Measurements from ENCODE around the gene ZPLD1.

Gene ZPLD1

DNA sequence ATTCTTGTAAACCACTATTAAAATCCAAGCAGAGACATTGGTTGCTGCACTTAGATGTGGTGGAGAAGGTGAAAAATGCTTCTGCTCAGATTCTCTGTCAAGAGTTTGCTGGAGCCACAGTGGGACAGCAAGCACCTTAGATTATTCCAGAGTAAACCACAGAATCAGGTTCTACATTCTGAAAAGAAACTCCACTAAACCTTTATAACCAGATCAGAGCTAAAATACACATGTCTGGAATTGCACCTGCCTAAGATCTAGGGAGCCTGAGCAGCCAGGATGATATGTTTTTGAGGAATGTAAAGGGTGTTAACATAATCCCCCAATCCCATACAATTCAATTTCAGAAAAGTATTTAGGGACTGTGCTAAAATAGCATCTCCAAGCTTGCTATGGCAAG is at the start of gene ZPLD1:
ZPLD1 (plus strand) TSS at position 301 of the 400 bp plus-strand sequence. CDS start 3,473 bp downstream, outside the sequence.
- no peak for DNase-seq

GRCh38 chr3:102390171-102390864 is 44.5 kb upstream of the ZPLD1 start:
- DNase-seq = no peak

DNA sequence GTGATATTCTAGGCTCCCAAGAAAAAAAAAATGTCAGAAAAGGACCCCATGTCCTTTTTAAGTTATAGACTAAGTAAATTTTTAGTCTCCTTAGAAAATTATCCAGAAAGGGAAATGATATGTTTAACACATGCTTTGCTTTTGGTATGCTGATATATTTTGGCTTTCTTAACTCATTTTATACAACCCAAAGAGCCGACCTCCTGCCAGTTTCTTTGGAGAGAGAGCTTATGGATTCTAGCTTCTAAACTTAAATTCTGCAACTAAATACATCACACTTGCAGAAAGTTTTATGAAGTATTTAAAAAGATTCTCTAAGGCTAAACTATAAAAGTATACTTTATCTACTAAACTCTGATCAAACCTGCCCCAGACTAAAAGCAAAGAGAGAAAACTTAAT is 43.9 kb upstream of the ZPLD1 start:
- DNase-seq = no peak

DNA sequence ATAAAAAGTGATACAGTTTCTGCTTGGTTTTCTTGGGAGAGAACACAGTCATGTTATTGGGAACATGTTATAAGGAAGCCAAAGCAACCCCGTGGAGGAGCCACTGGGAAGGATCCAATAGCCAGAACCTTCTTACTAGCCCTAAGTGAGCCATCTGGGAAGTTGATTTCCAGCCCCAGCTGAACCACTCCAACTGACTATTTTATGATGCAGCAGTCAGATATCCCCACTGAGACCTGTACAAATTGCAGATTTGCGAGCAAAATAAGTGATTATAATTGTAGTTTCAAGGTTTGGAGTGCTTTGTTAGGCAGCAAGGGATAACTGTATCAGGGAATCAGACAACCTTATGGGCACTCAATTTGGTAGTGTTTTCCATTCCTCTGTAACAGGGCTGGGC is 43.3 kb upstream of the ZPLD1 start:
- DNase-seq = no peak

DNA sequence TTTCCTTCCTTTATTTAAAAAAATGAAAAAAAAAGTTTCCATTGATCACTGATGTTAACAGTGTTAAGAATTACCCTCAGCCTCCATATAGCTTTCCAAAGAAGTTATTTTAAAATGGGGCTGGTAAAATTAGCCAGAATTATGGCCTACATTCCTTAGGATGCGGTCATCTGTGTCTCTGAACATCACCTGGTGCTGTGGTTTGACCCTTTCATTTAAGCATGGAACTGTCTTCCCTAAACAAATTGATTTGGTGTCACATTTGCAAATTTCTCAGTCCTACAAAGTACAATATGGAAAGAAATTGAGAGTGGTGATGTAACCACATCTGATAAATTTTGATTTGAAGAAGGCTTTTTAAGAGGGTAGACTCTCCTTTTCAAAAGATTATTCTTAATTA is 40.3 kb upstream of the ZPLD1 start:
- DNase-seq = no peak

- no peak for DNase-seq
Measured at GRCh38 chr3:102398176-102398575, 36.6 kb upstream of the ZPLD1 start.

DNA sequence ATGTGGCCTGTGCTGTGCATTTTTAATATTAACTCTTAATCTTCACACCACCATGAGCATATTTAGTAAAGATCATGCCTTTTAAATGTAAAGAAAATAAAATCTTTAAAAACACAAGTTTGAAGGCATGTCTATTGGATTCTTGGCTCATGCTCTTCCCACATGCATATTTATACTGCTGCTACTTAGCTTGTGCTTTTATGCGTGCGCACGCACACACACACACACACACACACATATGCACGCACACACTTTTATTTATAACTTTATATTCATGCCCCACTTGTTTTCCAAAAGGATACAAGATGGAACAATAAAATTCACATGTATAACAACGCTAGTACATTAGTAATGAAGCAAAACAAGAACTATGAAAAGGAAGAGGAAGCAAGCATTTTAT is 36.1 kb upstream of the ZPLD1 start:
- DNase-seq = no peak

DNA sequence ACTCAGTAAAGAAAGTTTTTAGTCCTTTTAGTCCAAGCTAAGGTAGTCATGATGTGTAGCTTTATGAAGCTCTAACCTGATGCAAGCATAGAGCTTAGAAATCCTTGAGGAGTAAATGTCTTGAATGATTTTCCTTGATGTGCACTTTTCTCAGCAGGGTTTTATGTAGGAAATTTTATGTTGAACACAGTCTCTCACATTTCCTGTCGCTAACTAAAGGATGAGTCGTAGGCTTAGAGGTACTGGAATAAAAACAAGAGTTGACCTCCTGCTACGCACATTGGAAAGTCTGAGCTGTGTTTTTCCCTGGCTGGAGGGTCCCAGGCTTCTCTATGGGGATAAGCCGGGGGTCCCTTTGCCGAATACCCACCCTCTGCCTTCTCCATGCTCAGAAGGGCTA is 34.7 kb upstream of the ZPLD1 start:
- no peak for DNase-seq

GRCh38 chr3:102400766-102401165 is 34.0 kb upstream of the ZPLD1 start:
- no peak for DNase-seq

DNA sequence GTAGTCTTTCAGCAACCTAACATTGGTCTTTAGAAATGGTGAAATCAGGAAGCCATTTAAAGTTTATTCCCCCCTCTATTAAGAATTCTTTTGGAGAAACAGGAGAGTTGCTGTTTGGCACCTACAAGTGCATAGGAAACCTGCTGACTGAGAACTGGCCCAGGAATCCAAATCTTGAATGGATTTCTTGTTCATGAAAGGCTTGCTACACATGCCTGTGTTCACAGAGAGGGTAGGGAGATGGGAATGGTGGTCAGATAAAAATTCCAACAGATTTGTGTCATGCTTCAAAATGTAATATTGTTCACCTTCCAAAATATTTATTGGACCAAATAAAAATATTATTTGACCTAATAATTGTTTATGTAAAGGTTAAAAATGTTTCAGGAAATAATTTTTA is 24.2 kb upstream of the ZPLD1 start:
- DNase-seq = no peak

- DNase-seq = no peak
Measured at GRCh38 chr3:102415553-102415952, 19.3 kb upstream of the ZPLD1 start.

DNA sequence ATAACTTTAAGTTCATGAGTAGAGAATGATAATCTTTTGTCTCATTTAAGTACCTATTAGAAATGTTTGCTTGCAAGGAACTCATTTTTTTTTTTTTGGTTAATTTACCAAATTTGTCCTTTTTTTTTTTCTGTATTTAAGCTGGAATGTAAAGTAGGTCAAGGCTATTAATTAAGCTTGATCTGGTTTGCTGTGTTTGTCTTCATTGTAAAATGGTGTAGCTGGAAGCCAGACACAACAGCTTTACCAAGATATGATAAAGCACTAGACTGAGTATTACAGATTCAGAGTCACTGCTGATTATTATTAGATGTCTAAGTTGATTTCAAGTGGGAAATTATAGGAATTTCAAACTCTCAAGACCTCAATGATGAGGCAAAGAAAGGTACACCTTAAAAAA is 15.0 kb upstream of the ZPLD1 start:
- DNase-seq = no peak

DNA sequence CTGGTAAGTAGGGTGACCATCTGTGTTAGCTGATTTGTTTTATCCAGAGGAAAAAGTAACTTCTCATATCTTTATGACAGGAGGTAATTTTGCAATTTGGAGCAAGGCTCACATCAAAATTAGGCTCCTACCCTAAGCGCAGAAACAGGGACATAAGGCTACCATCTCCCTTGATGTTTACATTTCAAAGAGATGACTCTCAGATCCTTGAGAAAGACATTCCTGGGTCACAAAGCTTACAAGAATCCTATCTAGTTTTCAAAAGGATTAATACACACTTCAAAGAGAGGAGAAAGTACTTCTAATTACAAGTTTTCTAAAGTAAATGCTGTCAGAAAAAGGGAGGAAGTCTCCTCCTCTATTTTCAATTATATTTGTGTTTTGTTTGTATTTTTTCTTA is 7.0 kb downstream of the ZPLD1 start:
- DNase-seq = no peak

DNA sequence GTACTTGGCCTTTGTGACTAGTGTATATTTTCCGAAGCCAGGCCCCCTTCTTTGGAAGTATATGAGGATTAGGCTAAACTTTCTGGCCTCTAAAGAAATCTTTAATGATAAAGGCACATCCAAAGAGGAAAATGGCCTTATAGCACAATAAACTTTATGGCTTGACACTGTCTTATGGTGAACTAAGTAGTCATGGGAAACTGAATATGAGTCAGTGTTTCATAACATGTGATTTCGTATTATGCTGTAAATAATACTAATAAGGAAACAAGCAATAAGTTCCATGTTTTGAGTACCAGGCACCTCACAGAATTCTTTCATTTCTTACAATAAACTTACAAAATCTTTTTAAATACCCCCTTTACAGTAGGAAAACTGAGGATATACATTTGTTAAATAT is 8.2 kb downstream of the ZPLD1 start:
- DNase-seq = no peak

DNA sequence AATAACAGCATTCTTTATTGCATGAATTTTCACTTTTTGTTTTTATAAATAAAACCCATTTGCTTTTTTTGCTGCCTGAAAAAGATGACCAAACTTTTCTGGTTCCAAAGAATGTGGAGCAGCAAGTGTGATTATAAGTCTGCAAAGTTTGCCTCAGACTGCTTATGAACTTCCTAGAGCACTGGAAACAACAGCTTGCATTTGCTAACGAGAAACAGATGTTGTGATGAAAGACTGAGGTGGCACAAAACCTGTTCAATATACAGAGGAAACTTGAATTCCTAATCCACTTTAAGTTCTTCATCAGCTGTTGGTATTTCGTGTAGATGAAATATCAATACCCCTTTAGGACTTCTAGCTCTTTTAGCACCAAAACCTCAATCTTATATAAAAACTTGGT is 9.3 kb downstream of the ZPLD1 start:
- DNase-seq = no peak

DNA sequence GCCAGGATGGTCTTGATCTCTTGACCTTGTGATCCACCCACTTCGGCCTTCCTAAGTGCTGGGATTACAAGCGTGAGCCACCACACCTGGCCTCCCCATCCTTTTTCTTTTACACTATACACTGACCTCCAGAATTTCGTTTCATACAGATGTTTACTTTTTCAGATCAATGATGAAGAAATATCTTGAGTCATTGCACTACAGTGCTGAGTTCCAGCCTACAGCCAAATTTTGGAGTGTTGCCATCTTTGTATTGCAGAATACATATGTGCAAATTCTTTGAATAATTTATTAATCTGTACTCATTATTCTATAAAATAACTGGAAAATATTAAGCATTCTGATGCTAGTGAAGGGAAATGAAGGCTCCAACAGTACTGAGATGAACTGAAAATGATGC is 12.5 kb downstream of the ZPLD1 start:
- DNase-seq = no peak

DNA sequence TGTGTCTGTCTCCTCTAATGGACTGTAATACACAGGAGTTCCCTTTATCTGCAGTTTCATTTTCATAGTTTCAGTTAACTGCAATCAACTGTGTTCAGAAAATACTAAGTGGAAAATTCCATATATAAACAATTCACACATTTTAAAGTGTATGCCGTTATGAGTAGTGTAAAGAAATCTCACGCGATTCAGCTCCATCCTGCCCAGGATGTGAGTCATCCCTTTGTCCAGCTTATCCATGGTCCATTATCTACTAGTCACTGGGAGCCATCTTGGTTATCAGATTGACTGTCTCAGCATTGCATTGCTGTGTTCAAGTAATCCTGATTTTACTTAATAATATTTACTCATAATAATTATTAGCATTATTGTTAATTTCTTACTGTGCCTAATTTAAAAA is 14.5 kb downstream of the ZPLD1 start:
- DNase-seq = no peak

- no peak for DNase-seq
Measured at GRCh38 chr3:102449930-102450329, 15.1 kb downstream of the ZPLD1 start.

DNA sequence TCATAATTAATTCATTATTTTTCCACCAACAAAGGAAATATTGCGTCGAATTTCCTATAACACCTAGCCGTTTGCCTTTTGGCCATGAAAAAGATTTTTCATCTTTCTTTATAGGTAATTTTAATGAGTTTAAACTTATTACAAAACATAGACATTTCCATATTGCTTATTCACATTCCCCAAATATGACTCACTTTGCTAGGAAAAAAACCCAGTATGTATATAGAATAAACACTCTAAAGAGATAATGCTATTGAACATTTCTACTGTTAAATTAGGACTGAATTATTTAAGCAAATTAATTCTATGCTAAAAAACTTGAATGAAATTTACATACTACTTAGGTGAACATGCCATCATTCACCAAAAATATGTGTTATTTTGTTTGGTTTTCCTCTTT is 16.2 kb downstream of the ZPLD1 start:
- DNase-seq = no peak

DNA sequence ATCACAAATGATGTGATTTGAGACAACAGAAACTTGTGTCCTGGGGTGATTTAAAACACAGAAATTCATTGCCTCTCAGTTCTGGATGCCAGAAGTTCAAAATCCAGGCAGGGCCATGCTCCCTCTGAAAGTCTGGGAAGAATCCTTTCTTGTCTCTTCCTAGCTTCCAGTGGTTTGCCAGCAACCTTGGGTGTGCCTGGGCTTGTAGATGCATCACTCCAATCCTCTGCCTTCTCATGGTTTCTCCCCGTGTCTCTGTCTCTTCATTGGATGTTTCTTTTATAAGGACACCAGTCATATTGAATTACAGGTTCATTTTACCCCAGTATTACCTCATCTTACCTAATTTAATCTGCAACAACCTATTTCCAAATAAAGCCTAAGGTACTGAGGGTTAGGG is 16.7 kb downstream of the ZPLD1 start:
- no peak for DNase-seq

DNA sequence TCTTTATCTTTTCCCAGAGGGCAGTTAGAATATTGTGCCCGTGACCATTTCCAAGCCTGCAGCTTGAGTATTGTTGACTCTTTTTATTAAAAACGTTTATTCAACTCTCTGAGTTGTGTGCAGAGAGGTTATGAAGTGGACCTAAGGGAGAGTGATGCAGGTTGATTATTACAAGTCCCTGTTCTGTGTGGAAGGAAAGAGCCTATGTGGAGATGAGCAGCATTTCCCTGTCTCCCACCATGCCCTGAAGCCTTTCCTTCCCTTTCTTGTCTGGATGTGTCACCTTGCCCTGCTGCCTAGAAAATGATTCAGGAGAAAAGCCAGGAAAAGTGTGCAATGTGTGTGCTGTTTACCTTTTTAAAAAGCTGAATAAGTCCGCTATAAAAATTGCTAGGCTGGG is 19.4 kb downstream of the ZPLD1 start:
- no peak for DNase-seq

GRCh38 chr3:102457644-102458043 is 22.8 kb downstream of the ZPLD1 start:
- DNase-seq = no peak

DNA sequence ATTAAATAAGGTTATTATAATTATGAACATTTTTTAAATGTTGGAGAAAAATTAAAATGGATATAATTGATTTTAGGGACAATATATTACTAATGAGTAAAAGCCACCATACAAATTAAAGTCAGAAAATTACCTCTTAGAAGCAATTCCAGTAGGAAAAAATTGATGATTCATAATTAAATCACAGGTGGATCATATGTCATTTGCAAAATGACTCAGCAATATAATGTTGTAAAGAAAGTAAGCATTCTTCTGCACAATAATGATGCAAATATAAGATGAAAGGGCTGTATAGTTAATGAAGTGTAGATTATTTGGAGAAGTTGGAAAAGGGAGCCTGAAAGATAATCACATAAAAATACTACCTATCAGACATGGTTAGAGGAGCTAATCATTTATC is 25.8 kb downstream of the ZPLD1 start:
- DNase-seq = no peak

DNA sequence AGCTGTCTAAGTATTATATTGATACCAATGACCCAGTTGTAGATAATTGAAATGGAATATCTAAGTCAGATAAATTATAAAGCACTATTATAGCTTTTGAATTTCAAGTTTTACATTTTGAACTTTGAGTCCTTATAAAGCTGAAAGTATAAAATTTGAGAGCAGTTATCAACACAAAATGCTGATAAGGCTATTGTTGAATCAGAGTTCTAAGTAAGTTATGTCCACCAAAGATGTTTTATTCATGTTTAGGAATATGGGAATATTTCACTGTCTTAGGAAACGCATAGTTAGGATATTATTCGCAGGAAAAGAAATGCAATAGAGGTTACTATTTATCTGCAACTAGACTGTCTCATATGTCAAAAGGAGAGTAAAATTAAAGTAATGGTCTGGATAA is 29.4 kb downstream of the ZPLD1 start:
- DNase-seq = no peak

DNA sequence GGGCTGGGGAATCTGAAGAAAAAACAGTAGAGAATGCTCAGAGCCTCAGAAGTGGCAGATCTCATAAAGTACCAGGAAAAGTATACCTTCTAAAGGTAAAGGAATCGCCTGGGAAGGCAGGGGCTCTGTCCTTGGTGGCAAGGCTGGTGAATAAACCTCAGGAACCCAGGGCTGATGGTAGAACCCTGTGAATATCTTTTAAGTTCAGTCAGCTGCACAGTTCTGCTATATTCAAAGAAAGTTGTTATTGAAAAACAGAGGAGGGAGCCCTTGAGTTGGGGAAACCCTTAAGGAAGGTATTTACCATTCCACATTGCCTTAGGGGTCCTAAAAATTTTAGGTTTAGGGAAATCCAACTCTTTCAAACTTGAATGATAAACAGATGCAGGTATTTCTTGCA is 31.2 kb downstream of the ZPLD1 start:
- DNase-seq = no peak

DNA sequence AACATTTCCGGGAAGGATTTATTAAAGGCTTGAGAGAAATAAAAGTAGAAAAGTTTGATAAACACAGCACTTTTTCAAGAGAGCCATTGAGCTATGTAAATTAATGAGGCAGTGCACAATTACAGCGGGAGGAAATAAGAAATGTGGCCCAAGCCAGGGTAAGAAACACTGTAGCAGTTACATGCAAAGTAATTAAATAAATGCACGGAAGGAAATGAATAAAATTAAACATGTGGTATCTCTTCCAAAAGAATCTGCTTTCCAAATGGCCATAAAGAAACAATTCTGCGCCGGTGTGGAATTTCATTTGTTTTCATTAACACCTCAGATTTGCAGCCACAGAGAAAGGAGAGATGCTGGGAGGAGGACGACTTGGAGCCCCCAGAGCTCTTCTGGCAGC is 35.3 kb downstream of the ZPLD1 start:
- DNase-seq = no peak

All from CD4-positive, alpha-beta T cell treated with Interleukin-4 for 1 hour (primary cell).